Inflammatory macrophage (primary cell): ENCODE data around the gene CARMIL1.
"Not testable (repeated sequence)": the region's sequence is repeated elsewhere in the genome, so short reads cannot be mapped to it uniquely, and the experiment has no call there.

Experiments
- DNase-seq, 2 donors: peaks; one replicate each; pipeline ENCODE4 v3.0.0-alpha.2; 2020 to 2022

The CARMIL1 gene

DNA sequence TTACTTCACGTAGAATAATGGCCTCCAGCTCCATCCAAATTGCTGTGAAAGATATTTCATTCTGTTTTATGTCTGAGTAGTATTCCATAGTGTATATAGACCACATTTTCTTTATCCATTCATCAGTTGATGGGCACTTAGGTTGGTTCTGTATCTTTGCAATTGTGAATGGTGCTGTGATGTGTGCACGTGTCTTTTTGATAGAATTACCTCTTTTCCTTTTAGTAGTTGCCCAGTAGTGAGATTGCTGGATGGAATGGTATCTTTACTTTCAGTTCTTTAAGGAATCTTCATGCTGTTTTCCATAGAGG is 91.8 kb downstream of the CARMIL1 start:
- DNase-seq, result no peak

- no peak for DNase-seq
These were observed 96.0 kb downstream of the CARMIL1 start for GRCh38 chr6:25375125-25375524.

GRCh38 chr6:25377664-25378063 is 98.5 kb downstream of the CARMIL1 start:
- DNase-seq, result no peak

GRCh38 chr6:25381077-25381476 is 101.9 kb downstream of the CARMIL1 start:
- DNase-seq, result no peak

- not testable (repeated sequence) for DNase-seq
These were observed 103.3 kb downstream of the CARMIL1 start for GRCh38 chr6:25382476-25382875.

GRCh38 chr6:25384234-25384633 is 105.1 kb downstream of the CARMIL1 start:
- no peak for DNase-seq

GRCh38 chr6:25384967-25385366 is 105.8 kb downstream of the CARMIL1 start:
- DNase-seq, result no peak

GRCh38 chr6:25387483-25387882 is 108.3 kb downstream of the CARMIL1 start:
- DNase-seq, result no peak

- no peak for DNase-seq
These were observed 108.7 kb downstream of the CARMIL1 start for GRCh38 chr6:25387911-25388310.

GRCh38 chr6:25388776-25389175 is 109.6 kb downstream of the CARMIL1 start:
- no peak for DNase-seq

DNA sequence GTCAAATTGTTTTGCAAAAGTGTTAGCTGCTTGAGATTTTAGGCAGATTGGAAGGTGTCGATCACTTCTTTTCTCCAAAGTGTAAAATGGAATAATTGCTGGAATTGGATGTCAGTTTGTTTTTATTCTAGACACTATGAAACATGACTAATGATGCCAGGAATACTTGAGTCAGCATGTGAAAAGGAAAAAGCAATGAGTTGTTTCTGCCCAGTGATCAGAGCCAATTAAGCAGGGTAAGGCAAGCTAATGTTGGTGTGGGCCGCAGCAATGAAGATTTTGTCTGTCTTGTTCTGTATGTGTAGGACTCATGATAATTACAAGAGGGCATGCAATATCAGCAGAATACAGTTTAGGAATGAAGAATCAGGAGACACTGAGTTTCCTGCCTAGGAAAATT is 110.3 kb downstream of the CARMIL1 start:
- DNase-seq, result no peak

GRCh38 chr6:25392372-25392771 is 113.2 kb downstream of the CARMIL1 start:
- no peak for DNase-seq

DNA sequence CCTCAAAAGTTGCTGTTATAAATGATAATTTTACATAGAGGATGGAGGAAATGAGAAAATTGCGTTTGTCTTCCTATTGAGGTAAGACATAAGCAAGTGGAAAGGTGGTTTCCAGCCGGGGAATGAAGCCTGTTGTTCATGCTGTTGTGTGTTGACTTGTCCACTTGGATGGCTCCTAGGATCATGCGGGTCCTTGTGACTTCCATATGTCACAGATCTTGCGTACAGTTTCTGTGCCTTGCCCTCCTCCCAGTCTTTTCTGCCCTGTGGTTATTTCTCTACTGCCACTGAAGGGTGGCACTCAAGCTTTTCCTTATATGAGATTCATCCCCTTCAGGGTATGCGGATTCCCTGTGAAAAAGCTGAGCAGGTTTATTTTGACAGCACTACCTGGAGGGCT is 116.6 kb downstream of the CARMIL1 start:
- DNase-seq, result no peak

DNA sequence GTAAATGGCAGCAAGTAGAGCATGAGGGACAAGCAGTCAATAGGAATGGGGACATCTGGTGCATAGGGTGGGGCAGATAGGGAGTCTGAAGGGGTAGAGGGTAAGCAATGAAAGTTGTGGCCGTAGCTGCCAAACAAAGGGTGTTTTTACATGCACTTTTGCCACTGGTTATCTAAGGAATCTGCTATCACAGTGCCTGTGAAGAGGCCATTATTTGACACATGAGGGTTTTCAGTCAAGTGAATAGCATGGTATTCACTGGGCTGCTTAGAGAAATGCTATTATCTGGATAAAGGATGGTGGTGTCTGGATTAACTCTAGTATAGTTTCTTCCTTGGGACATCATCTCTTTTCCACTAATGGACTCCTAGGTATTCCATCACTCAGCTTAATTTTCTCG is 118.2 kb downstream of the CARMIL1 start:
- no peak for DNase-seq

DNA sequence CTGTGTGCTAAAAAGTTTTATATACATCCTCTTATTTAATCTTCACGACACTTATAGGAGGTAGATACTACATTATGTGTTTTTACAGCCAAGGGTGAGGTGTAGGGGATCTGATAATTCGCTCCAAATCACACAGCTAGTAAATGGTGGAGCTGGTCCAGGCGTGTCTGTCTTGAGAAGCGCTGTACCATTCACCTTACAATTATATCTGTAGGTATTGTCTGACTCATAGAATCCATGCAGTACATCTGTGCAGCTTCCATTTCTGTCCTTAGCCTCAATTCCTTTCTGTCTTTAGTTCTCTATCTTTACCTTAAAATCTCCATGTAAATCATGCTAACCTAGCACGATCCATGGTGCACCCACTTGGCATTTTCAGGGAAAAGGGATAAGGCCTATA is 120.7 kb downstream of the CARMIL1 start:
- no peak for DNase-seq

DNA sequence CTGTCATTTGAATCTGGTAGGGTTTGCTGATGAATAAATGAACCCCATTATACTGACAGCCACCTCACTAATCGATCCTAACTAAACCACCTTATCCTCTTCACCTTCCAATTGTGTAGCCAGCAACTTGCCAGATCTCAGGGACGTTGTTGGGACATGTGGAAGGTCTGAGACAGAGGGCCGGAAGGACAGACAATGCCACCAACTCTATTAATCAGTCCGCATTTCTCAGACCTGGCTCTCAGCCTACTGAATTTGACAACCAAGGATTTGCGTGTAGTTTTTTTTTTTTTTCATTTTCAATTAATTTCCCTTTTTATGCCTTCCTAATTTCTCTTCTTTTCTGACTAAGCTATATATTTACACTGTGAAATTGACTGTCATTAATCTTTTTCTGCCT is 122.5 kb downstream of the CARMIL1 start:
- DNase-seq, result no peak

DNA sequence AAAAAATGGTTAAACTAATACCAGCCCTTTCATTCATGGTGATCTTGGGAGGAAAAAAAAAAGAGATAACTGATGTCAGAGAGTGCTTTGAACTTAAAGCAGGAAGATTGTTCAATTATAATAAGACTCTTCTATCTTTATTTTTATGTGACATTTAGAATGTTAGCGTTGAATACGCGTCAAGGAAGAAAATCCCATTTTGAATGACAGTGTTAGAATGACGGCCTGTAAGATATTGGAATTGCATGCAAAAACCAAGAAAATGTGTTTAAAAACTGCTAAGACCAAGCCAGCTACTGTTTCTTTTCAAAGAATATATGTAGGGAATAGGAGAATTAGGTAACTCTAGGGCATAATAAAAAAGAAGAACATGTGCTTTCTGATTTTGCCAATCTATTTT is 123.0 kb downstream of the CARMIL1 start:
- no peak for DNase-seq

GRCh38 chr6:25403150-25403549 is 124.0 kb downstream of the CARMIL1 start:
- no peak for DNase-seq

DNA sequence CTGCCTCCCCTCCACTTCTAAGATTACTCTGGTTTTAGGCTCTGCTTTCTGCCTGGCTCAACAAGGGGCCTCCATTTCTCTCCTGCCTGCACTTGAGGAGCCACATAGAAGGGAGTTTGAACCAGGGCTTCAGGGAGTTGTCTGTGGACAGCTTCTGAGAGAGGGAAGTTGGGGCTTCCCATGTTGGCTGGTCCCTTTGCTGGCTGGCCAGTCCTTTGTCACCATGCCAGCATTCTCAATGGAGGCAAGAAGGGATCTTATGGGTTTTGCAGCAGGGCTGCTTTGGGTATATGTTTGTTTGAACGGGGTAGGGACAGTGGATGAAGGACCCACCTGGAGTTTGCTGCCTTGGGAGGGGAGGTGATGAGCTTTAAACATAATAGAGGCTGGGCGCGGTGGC is 124.9 kb downstream of the CARMIL1 start:
- peak in 1 of 2 donors; percentile 26 for DNase-seq

DNA sequence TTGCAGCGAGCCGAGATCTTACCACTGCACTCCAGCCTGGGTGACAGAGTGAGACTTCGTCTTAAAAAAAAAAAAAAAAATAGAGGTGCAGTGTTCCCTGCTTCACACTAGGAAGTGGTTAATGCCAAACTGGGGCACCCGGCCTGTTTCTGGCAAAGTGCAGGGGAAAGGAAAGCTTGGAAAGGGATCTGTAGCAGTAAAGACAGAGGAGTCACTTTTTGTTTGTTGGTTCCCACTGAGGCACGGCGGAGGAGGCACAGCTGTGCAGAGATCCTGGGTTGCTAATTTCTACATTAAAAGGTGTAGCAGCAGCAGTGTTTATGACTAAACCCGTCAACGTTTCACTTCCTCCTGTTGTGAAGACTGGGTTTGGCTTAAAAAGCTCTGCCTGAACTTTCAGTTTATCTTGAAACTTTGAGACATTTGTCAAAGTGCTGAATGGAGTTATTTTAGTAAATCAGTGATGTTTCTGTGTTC is 125.6 kb downstream of the CARMIL1 start:
- DNase-seq, result peak; percentile 40 to 43

DNA sequence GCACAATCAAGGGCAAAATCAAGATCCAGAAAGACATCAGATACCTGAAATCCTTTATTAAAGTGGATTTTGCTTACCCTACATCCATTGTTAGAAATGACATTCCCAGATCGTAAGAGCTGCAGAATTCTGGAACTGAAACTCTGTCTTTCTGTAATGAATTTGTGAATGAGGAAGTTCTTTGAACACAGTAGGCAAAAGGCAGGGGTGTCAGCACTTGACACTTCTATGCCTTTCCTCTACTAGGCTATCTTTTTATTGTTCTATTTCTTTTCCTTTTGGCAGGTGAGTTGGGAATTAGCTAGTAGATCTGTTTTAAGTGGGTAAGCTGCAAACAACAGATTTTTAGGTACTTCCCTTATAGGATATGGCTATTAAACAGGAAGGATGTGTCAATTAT is 126.3 kb downstream of the CARMIL1 start:
- DNase-seq, result peak; percentile 46 to 61

DNA sequence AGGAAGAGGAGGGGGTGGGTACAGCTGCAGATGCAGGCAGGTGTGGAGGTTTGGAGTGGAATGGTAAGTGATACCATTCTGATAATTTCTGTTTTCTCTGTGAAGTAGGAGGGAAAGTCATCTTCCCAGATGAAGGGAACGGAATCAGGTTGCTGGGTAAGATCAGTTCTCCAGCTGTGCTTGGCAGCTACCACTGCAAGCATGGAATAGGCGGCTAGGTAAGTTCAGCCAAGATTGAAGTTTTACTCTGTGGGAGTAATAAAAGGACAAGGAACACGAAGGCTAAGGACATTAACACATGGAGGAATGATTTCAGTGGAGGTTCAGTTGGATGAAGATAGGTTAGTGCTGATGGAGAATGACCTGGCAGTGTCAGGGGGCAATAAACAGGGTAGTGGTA is 128.3 kb downstream of the CARMIL1 start:
- no peak for DNase-seq

- DNase-seq, result no peak
These were observed 130.9 kb downstream of the CARMIL1 start for GRCh38 chr6:25410102-25410501.

- DNase-seq, result no peak
These were observed 132.3 kb downstream of the CARMIL1 start for GRCh38 chr6:25411316-25411950.

- peak in 1 of 2 donors; percentile 42 for DNase-seq
These were observed 134.2 kb downstream of the CARMIL1 start for GRCh38 chr6:25413207-25413905.
